Neutrophil (primary cell): ENCODE results near the gene VRK2.
A peak's percentile ranks its signal among the peaks of the same experiment; 100 is the strongest.

Experiments used
- H3K27ac ChIP-seq: fragments of 200-600 bp; sonication (generic); 2 replicates; pipeline ENCODE4 v1.5.1; 2016; ENCODE audit warnings: mild to moderate bottlenecking, moderate library complexity
- H3K27me3 ChIP-seq: fragments of 200-600 bp; sonication (generic); 2 replicates; pipeline ENCODE4 v1.6.0; 2016; ENCODE audit warnings: mild to moderate bottlenecking
- H3K36me3 ChIP-seq: fragments of 200-600 bp; sonication (generic); 2 replicates; pipeline ENCODE4 v1.5.1; 2017
- H3K4me1 ChIP-seq, 2 experiments: fragments of 200-600 bp in 1 of 2; sonication (generic) in 1 of 2; 1 replicate in 1 of 2; 2 replicates in 1 of 2; pipeline versions ENCODE4 v1.5.1 to v1.6.1; 2013 to 2016; ENCODE audit warnings: low read depth in 1 of 2, low read length in 1 of 2, mild to moderate bottlenecking in 1 of 2, moderate library complexity in 1 of 2; ENCODE audit not compliant: control insufficient read depth in 1 of 2, insufficient read depth in 1 of 2
- H3K4me3 ChIP-seq, 2 experiments: fragments of 200-600 bp in 1 of 2; sonication (generic) in 1 of 2; 1 replicate in 1 of 2; 2 replicates in 1 of 2; pipeline ENCODE4 v1.5.1; 2013 to 2016; ENCODE audit warnings: low read depth in 1 of 2, low read length in 1 of 2, mild to moderate bottlenecking in 1 of 2, moderate library complexity in 1 of 2
- H3K9me3 ChIP-seq: fragments of 200-600 bp; sonication (generic); 2 replicates; pipeline ENCODE4 v1.5.1; 2016
- TF ChIP-seq, protein P1 (sequence below): fragments of 200-600 bp; sonication (generic); IDR thresholded peaks from 2 replicates; pipeline ENCODE4 v1.5.1; 2016; ENCODE audit warnings: antibody characterized with exemption

VRK2 gene

DNA sequence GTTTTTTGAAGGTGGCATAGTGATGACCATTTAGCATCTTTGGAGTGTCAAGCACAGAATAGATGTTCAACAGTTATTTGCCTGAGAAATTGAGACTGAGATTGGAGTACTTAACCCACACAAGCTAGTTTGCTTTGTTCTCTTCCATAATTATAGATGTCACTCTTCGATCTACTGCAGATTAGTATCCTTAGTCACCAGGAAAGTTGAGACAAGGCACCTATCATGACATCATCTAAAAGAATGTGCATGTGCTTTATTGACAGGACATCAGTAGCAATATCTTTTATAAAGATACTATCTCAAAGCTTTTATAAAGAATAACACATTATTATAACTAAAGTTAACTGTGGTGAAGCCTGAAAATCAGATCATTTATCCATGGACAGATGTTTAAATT is 6.4 kb downstream of the VRK2 start:
- peaks cover 7 to 8% of the 10 kb centered on the region in 2 experiments for H3K4me1 ChIP-seq
- H3K9me3 ChIP-seq, result no peaks in the 10 kb centered on the region
- peaks cover 4% of the 10 kb centered on the region for H3K36me3 ChIP-seq
- no peak overlapping the region for H3K27ac ChIP-seq
- no peaks in the 10 kb centered on the region for H3K27me3 ChIP-seq
- H3K4me3 ChIP-seq, result no peak overlapping the region
- TF ChIP-seq, protein P1, sequence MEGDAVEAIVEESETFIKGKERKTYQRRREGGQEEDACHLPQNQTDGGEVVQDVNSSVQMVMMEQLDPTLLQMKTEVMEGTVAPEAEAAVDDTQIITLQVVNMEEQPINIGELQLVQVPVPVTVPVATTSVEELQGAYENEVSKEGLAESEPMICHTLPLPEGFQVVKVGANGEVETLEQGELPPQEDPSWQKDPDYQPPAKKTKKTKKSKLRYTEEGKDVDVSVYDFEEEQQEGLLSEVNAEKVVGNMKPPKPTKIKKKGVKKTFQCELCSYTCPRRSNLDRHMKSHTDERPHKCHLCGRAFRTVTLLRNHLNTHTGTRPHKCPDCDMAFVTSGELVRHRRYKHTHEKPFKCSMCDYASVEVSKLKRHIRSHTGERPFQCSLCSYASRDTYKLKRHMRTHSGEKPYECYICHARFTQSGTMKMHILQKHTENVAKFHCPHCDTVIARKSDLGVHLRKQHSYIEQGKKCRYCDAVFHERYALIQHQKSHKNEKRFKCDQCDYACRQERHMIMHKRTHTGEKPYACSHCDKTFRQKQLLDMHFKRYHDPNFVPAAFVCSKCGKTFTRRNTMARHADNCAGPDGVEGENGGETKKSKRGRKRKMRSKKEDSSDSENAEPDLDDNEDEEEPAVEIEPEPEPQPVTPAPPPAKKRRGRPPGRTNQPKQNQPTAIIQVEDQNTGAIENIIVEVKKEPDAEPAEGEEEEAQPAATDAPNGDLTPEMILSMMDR, result no peak

DNA sequence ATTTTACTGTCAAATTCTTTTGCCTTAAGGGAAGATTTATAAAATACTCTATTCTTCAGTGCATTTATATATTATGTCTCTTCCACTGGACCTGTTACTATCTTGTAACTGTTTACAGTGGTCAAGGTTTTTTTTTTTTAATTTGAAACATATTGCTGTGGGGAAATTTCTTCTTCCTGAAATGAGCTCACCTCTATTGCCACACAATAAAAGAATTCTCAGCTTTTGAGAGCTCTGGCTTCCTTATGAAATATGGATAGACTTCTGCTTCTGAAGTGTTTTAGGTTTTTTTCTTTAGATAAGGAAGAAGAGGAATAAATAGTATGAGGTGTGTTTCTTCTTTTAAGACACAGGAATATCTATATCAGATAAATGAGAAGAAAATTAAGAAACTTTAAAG is 7.7 kb downstream of the VRK2 start:
- no peaks in the 10 kb centered on the region for H3K9me3 ChIP-seq
- no peaks in the 10 kb centered on the region for H3K27me3 ChIP-seq
- peaks cover 11% of the 10 kb centered on the region for H3K36me3 ChIP-seq
- H3K27ac ChIP-seq, result peak overlapping the region; percentile 3
- TF ChIP-seq, protein P1, result no peak
- H3K4me3 ChIP-seq, result no peak overlapping the region
- peaks cover 6 to 8% of the 10 kb centered on the region in 2 experiments for H3K4me1 ChIP-seq

DNA sequence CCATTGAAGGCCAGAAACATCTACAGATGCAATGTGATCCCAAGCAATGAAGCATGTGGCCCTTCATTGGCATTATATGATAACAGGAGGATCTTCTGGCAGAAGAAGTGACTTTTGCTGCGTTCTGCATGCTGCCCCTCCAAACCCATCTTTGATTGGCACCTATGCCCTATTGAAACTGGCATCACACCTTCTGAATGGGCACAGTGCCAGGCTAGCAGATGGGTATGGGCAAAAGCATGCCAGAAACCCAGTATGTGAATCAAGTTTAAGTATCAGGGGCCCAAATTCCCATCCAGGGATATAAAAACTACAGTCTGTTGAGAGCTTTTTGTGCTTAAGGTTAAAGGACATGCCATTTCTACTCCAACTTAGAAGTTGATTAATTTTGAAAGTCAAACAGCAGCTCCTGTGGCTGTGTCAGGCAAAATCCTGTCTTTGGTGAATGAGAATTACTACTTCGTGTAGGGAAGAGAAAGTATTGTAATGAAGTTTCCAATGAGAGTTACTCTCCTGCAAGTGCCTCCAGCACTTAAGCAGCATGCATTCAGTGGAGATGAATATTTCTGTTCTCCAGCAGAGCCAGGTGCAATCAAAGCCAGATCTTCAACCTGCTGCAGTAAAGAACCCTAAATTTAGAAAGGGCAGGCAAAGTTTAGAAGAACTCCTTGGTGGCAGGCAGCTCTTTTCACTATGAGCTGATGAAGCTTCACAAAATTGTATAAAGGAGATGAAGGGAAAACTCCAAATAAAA is 8.6 kb downstream of the VRK2 start:
- Histone ChIP-seq H3K4me1 (peaks cover 6 to 8% of the 10 kb centered on the region in 2 experiments), H3K36me3 (peaks cover 9% of the 10 kb centered on the region), H3K9me3 (no peaks in the 10 kb centered on the region), H3K27me3 (no peaks in the 10 kb centered on the region), H3K4me3 (no peak overlapping the region), H3K27ac (no peak overlapping the region)
- TF ChIP-seq, protein P1, result no peak

DNA sequence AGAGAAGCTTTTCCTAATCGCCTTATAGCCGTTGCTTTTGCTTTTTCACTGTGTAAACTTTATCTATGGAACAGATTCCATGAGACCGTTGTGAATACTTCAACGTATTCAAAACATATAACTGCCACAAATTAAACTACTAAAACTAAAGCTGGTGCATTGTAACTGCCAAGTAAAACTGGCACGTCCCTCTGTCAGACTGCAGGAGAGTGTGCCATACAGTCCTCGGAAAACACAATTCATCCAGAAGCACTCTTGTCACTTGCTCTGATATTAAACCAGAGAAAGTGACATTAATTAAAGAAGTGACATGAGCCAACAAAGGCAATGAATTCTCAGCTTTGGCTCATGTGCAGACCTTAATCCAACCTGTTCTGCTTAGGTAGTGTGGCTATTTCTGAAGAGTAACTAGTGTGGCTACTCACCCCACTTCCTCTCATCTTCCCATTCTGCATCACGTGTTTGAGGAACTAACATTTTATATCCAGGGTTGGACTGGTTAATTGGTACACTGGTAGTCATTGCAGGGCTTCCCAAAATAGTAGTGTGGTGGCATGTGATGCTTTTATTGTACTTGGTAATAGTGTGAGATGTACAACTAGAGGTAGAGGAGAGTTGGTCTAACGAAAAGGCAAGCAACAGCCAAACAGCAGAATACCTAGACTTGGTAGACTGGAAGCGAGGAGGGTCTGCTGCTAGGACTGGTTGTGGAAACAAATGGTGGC is 9.7 kb downstream of the VRK2 start:
- H3K9me3 ChIP-seq, result no peaks in the 10 kb centered on the region
- H3K36me3 ChIP-seq, result peaks cover 9% of the 10 kb centered on the region
- peaks cover 6 to 8% of the 10 kb centered on the region in 2 experiments for H3K4me1 ChIP-seq
- H3K27ac ChIP-seq, result no peak overlapping the region
- H3K27me3 ChIP-seq, result no peaks in the 10 kb centered on the region
- no peak overlapping the region for H3K4me3 ChIP-seq
- TF ChIP-seq, protein P1, result no peak

DNA sequence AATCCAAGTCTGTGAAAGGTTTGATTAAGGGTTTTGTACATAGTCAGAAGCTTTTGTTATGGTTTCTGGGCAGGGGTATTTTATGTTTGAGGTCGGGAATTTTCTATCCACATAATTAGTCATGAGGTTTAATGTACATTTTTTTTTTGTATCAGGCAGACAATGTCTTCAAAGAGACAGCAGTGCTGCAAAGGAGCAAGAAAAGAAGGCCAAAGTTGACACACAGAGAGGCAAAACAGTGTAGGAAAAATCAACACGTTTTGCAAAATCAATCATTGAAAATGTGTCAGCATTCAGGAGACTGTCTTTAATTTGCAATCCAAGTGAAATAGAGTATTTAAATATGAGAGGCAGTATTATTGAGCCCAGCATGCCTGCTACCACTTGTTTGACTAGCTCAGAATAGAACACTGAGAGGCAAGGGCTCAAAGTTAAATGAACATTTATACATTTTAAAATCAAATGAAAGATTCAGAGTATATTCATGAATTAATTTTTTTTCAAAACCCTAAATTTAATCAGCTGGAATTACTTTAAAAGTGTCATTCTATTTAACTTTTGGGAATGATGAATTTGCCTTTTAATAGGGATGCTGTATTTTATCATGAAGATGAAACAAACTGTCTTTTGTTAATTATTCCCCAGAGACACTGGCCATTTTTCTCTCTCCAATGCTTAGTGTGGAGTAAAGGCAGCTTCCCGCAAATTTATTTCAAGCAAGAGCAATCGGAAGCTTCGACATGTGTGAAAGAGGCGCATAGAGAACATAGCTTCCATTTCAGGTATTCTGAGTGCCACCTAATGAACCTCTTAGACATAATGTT is 11.3 kb downstream of the VRK2 start:
- Histone ChIP-seq H3K27me3 (no peaks in the 10 kb centered on the region), H3K9me3 (no peaks in the 10 kb centered on the region), H3K36me3 (peaks cover 21% of the 10 kb centered on the region), H3K27ac (no peak overlapping the region), H3K4me1 (peaks cover 6 to 8% of the 10 kb centered on the region in 2 experiments), H3K4me3 (no peak overlapping the region)
- TF ChIP-seq, protein P1, result no peak
